Measurements from ENCODE around the gene NEUROD1.
A peak's percentile ranks its signal among the peaks of the same experiment; 100 is the strongest.

NEUROD1 gene

GRCh38 chr2:181680937-181681811 lies 857 bp upstream of the NEUROD1 start:
- DNase-seq (ENCODE audit: low read depth) = no peak

- no peak for DNase-seq (ENCODE audit: low read depth)
Measured at GRCh38 chr2:181679544-181679979, 755 bp downstream of the NEUROD1 start.

- no peak for DNase-seq (ENCODE audit: low read depth)
Measured at GRCh38 chr2:181678861-181679543, 1.3 kb downstream of the NEUROD1 start.

GRCh38 chr2:181677912-181678586 lies 2.3 kb downstream of the NEUROD1 start:
- peak; percentile 77 for DNase-seq (ENCODE audit: low read depth)

- DNase-seq (ENCODE audit: low read depth) = no peak
Measured at GRCh38 chr2:181675254-181675653, 5.1 kb downstream of the NEUROD1 start.

GRCh38 chr2:181674461-181674860 lies 5.9 kb downstream of the NEUROD1 start:
- no peak for DNase-seq (ENCODE audit: low read depth)

GRCh38 chr2:181673173-181673572 lies 7.1 kb downstream of the NEUROD1 start:
- no peak for DNase-seq (ENCODE audit: low read depth)

GRCh38 chr2:181672255-181673008 lies 7.9 kb downstream of the NEUROD1 start:
- no peak for DNase-seq (ENCODE audit: low read depth)

- DNase-seq (ENCODE audit: low read depth) = no peak
Measured at GRCh38 chr2:181670632-181671031, 9.7 kb downstream of the NEUROD1 start.

- no peak for DNase-seq (ENCODE audit: low read depth)
Measured at GRCh38 chr2:181667234-181667633, 13.1 kb downstream of the NEUROD1 start.

GRCh38 chr2:181662287-181662686 lies 18.0 kb downstream of the NEUROD1 start:
- DNase-seq (ENCODE audit: low read depth) = no peak

GRCh38 chr2:181660181-181660580 lies 20.1 kb downstream of the NEUROD1 start:
- no peak for DNase-seq (ENCODE audit: low read depth)

GRCh38 chr2:181658444-181658843 lies 21.9 kb downstream of the NEUROD1 start:
- DNase-seq (ENCODE audit: low read depth) = no peak

- DNase-seq (ENCODE audit: low read depth) = no peak
Measured at GRCh38 chr2:181657379-181657778, 22.9 kb downstream of the NEUROD1 start.

- peak; percentile 5 for DNase-seq (ENCODE audit: low read depth)
Measured at GRCh38 chr2:181656450-181657291, 23.6 kb downstream of the NEUROD1 start, which contains the start of gene CERKL. Gene CERKL, minus strand, starts transcription at chr2:181657105. Its CDS starts 99 bp downstream, at chr2:181657006.

- DNase-seq (ENCODE audit: low read depth) = peak; percentile 6
Measured at GRCh38 chr2:181655519-181655918, 24.8 kb downstream of the NEUROD1 start.

GRCh38 chr2:181649436-181649979 lies 30.8 kb downstream of the NEUROD1 start:
- DNase-seq (ENCODE audit: low read depth) = peak; percentile 5

GRCh38 chr2:181648478-181649155 lies 31.7 kb downstream of the NEUROD1 start:
- DNase-seq (ENCODE audit: low read depth) = no peak

- no peak for DNase-seq (ENCODE audit: low read depth)
Measured at GRCh38 chr2:181646415-181646987, 33.8 kb downstream of the NEUROD1 start.

GRCh38 chr2:181643151-181643550 lies 37.2 kb downstream of the NEUROD1 start:
- DNase-seq (ENCODE audit: low read depth) = no peak

Measured in amniotic epithelial cell (primary cell).